TTC549 (cell line): Measurements from ENCODE around the gene TBC1D26.
A peak's percentile ranks its signal among the peaks of the same experiment; 100 is the strongest.
"Not testable (repeated sequence)": the region's sequence is repeated elsewhere in the genome, so short reads cannot be mapped to it uniquely, and the experiment has no call there.

Experiments
- FAIRE-seq: peaks from 2 replicates; lab custom pipeline; 2012; peaks lifted over from hg19 to GRCh38; lab: Jason Lieb, UNC

The TBC1D26 gene

DNA sequence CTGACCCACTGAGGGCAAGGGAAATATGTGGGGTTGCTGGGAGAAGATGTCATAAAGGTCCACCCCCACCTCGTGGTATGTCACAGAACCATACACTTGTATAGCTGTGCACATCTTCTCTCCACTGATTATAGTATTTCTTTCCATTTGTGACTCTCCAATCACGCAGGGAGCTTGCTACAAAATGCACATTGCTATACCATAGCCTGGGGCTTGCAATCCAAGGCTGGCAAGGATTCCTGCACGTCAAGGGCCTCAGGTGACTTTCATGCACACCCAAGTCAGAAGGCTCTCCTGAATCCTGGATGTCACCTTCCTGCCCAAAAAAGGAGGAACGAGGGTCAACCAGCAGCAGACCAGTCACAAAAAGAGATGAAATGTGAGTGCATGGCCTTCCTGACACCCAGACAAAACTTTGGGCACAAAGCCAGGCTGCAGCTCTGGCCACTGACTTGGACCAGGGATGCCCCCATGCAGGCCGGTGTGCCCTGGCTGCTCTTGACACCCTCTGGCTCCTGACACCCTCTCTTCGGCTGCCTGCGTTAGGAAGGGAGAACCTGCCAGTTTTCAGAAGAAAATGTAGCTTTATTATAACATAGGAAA lies 12.1 kb downstream of the TBC1D26 start:
- FAIRE-seq = no peak

GRCh38 chr17:15744885-15745284 lies 12.8 kb downstream of the TBC1D26 start:
- no peak for FAIRE-seq

- not testable (repeated sequence) for FAIRE-seq
Measured at GRCh38 chr17:15749403-15749802, 17.3 kb downstream of the TBC1D26 start.

DNA sequence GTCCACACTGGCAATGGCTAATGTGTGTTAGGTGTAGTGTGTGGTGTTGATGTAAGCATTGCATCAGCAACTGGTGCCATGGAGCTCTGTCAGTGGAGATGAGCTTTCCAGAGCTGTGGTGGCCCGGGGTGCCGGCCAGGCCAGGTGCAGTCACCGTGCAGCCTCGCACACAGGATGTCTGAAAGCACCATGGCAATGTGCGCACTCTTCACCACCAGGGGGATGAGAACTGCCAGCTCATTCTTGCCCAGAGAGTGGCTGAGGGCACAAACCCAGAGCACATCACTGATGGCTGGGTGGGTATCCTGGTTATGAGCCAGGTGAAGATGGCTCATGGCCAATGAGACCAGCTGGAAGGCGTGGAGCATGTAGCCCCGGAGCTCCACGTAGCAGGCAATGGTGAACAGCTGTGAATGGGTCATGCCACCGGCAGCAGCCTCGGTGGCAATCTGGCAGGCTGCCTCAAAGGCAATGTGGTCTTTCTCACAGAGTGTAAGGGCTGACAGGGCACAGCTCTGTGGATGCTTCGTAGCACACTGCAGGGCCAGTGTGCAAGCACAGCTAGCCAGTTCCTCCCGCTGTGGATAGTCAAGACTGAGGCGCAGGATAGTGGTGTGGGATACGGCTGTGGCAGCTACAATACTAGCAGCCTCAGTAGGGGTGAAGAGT lies 36.9 kb downstream of the TBC1D26 start:
- FAIRE-seq = not testable (repeated sequence)

GRCh38 chr17:15770679-15771078 lies 38.6 kb downstream of the TBC1D26 start:
- not testable (repeated sequence) for FAIRE-seq

DNA sequence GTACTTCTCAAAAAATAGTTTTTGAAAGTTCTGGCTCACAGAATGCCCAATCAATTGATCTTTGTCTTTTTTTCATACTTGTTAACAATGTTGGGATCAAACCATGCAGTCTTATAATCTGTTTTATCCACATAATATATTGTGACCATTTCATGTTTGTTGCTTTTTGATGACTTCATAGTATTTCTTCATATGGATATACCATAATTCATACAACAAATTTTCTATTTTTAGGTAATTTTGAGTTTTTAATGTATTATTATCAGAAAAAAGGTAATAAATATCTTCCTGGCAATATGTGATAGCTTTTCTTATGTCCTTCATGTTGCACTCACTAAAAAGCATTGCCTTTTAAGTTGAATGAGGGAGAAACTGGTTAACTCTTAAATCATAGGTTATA lies 44.8 kb downstream of the TBC1D26 start:
- FAIRE-seq = no peak

- no peak for FAIRE-seq
Measured at GRCh38 chr17:15777297-15777696, 45.2 kb downstream of the TBC1D26 start.

DNA sequence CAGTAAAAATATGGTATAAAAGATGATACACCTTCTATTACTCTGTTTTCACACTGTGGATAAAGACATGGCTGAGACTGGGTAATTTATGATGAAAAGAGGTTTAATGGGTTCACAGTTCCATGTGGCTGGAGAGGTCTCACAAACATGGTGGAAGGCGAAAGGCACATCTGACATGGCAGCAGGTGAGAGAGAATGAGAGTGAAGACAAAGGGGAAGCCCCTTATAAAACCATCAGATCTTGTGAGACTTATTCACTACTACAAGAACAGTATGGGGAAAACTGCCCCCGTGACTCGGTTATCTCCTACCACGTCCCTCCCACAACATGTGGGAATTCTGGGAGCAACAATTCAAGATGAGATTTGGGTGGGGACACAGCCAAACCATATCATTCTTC lies 45.6 kb downstream of the TBC1D26 start:
- FAIRE-seq = no peak

DNA sequence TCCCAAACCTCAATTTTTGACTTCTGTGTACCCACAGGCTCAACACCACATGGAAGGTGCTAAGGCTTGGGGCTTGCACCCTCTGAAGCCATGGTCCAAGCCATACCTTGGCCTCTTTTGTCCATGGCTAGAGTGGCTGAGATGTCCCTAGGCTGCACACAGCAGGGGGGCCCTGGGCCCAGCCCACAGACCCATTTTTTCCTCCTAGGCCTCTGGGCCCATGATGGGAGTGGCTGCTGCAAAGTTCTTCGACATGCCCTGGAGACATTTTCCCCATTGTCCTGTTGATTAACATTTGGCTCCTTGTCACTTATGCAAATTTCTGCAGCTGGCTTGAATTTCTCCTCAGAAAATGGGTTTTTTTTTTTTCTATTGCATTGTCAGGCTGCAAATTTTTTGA lies 47.0 kb downstream of the TBC1D26 start:
- FAIRE-seq = no peak

- FAIRE-seq = peak; percentile 37
Measured at GRCh38 chr17:15780188-15780587, 48.1 kb downstream of the TBC1D26 start.

DNA sequence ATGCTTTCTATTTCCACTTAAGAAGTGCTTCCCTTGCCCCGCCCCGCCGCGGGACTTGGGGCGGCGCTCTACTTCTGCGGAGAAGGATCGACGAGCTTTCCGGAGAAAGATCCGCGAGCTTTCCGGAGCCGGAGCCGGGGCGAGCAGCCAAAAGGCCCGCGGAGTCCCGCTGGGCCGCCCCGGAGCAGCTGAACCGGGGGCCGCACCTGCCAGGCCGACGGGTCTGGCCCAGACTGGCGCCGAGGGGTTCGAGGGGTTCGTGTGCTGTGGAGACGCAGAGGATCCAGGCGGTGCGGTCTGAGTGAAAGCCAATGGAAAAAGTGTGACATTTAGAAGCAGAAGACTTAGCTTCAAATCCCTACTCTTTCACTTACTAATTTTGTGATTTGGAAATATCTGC lies 50.8 kb downstream of the TBC1D26 start:
- no peak for FAIRE-seq

DNA sequence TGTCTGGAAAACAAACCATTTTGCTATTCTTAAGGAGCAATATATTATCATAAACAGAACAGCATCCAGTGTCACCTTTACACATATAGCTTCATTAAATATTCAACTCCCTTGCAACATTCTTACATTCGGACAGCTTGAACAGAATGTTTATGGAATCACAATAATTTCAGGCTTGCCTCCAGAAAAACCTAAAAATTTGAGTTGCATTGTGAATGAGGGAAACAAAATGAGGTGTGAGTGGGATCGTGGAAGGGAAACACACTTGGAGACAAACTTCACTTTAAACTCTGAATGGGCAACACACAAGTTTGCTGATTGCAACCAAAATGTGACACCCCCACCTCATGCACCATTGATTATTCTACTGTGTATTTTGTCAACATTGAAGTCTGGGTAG lies 51.4 kb downstream of the TBC1D26 start:
- no peak for FAIRE-seq

GRCh38 chr17:15784351-15784750 lies 52.3 kb downstream of the TBC1D26 start:
- FAIRE-seq = not testable (repeated sequence)

DNA sequence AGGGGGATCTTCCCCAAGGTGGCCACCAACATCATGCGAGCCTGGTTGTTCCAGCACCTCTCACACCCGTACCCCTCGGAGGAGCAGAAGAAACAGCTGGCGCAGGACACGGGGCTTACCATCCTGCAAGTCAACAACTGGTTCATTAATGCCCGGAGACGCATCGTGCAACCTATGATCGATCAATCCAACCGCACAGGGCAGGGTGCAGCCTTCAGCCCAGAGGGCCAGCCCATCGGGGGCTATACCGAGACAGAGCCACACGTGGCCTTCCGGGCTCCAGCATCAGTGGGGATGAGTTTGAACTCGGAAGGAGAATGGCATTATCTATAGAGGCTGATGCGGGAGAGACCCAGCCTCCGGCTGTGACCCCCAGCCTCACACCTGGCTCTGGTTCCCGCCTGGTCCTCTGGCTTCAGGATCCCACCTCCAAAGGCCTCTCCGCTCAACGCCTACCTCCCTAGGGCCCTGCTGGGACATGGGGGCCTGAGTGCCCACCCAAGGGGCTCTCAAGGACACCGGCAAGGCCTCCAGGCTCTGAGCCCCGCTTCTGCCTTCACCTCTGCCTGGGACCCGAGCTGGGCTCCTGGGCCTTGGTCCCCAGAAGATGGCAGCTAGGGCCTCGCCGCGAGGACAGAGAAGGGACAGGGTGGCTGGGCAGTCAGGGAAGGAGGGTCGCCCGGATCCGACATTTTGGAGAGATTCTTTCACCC lies 55.4 kb downstream of the TBC1D26 start:
- FAIRE-seq = not testable (repeated sequence)

GRCh38 chr17:15788365-15788764 lies 56.3 kb downstream of the TBC1D26 start:
- not testable (repeated sequence) for FAIRE-seq
